Measurements from ENCODE around the gene CHKA.

DNA sequence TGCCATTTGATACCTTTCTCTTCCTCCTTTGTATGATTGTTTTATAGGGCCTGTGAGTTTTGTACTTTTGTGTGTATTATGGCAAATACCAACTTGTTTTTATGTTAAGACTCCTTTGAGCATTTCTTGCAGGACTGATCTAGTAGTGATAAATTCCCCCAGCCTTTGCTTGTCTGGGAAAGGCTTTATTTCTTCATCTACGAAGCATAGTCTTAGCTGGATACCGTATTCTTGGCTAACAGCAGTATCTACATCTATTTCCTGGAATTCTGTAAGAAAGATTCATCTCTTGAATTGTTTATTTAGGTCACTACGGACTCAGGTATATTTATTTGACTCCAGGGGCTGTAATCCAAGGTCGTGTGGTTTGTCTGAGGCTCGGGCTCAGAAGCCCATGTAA lies 96.7 kb downstream of the CHKA start:
- TF ChIP-seq, protein P1, sequence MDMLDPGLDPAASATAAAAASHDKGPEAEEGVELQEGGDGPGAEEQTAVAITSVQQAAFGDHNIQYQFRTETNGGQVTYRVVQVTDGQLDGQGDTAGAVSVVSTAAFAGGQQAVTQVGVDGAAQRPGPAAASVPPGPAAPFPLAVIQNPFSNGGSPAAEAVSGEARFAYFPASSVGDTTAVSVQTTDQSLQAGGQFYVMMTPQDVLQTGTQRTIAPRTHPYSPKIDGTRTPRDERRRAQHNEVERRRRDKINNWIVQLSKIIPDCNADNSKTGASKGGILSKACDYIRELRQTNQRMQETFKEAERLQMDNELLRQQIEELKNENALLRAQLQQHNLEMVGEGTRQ (IDR thresholded peaks at IDR 0.05; ENCODE audit: low read depth, low read length): no peak
- TF ChIP-seq, protein P2, sequence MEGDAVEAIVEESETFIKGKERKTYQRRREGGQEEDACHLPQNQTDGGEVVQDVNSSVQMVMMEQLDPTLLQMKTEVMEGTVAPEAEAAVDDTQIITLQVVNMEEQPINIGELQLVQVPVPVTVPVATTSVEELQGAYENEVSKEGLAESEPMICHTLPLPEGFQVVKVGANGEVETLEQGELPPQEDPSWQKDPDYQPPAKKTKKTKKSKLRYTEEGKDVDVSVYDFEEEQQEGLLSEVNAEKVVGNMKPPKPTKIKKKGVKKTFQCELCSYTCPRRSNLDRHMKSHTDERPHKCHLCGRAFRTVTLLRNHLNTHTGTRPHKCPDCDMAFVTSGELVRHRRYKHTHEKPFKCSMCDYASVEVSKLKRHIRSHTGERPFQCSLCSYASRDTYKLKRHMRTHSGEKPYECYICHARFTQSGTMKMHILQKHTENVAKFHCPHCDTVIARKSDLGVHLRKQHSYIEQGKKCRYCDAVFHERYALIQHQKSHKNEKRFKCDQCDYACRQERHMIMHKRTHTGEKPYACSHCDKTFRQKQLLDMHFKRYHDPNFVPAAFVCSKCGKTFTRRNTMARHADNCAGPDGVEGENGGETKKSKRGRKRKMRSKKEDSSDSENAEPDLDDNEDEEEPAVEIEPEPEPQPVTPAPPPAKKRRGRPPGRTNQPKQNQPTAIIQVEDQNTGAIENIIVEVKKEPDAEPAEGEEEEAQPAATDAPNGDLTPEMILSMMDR (conservative IDR thresholded peaks at IDR 0.05; ENCODE audit: low read depth, low read length): no peak
- no peak for TF ChIP-seq RAD21 (IDR thresholded peaks at IDR 0.05; ENCODE audit: low read length)

All from IMR-90 (cell line).